ENCODE results near the gene ATP5IF1. TPM values are rescaled to one million over a fixed set of nuclear protein-coding genes. Genes with fewer than 3 reads are reported as not detected.
A peak's percentile ranks its signal among the peaks of the same experiment; 100 is the strongest.

ATP5IF1 gene
- total RNA-seq: 100 to 1,000 TPM; 131 to 503 (median 344) TPM

- DNase-seq: peak; percentile 97
- peak within 1 kb of the TSS; percentile 75 to 97 (median 86) for H3K4me3 ChIP-seq
- H3K9me3 ChIP-seq: no peaks in the 10 kb centered on the region
- no peaks in the 10 kb centered on the region for H3K27me3 ChIP-seq
- H3K27ac ChIP-seq: peak within 1 kb of the TSS; percentile 91 to 98 (median 95)
- peaks cover 18 to 44% (median 33%) of the 10 kb centered on the region in 4 donors for H3K4me1 ChIP-seq
- intact Hi-C loops (cut with DNase I; ENCODE audit: low total_unique reads) (no loop called here), in situ Hi-C loops (cut with MboI; ENCODE audit: low pct_ligation_motif_present in 1 of 4, low pct_unique_long_range_greater_than_20kb in 1 of 4, low sequenced_read_pairs in 3 of 4) (loop anchor here in 1 of 4 donors (25.0 kb wide), 1 partner anchor 276 kb away; the partner anchor contains the start of gene RCC1)
- WGBS, 2 donors (ENCODE audit: low coverage in 1 of 2): 0 to 1% methylated on average over 1 to 54 of the region's 60 CpGs
- TF ChIP-seq EP300 (IDR thresholded peaks at IDR 0.05; ENCODE audit: low read depth): no peak
- no peak for TF ChIP-seq CTCF (IDR thresholded peaks at IDR 0.05)
- peak; percentile 98 to 99 (median 98) for TF ChIP-seq POLR2AphosphoS5 (IDR thresholded peaks at IDR 0.05)
- peak; percentile 95 for TF ChIP-seq POLR2A (IDR thresholded peaks at IDR 0.05)
- no peaks in the 10 kb centered on the region for H3K36me3 ChIP-seq
Measured at GRCh38 chr1:28235755-28236655, at the start of gene ATP5IF1. ATP5IF1 (plus strand) TSS chr1:28236124; CDS start chr1:28236184, 60 bp downstream.

GRCh38 chr1:28190337-28190979, 45.5 kb upstream of the ATP5IF1 start:
- no peak for DNase-seq
- H3K4me1 ChIP-seq: no peaks in the 10 kb centered on the region
- H3K4me3 ChIP-seq: no peak overlapping the region
- TF ChIP-seq POLR2AphosphoS5 (IDR thresholded peaks at IDR 0.05) (no peak), POLR2A (IDR thresholded peaks at IDR 0.05) (no peak), CTCF (IDR thresholded peaks at IDR 0.05) (no peak), EP300 (IDR thresholded peaks at IDR 0.05; ENCODE audit: low read depth) (no peak)
- H3K27ac ChIP-seq: no peak overlapping the region
- no peaks in the 10 kb centered on the region for H3K36me3 ChIP-seq
- intact Hi-C loops (cut with DNase I; ENCODE audit: low total_unique reads): no loop called here
- WGBS, 2 donors (ENCODE audit: low coverage in 1 of 2): 52 to 62% methylated on average over 2 to 3 of the region's 3 CpGs
- no peaks in the 10 kb centered on the region for H3K9me3 ChIP-seq
- in situ Hi-C loops (cut with MboI; ENCODE audit: low pct_ligation_motif_present in 1 of 4, low pct_unique_long_range_greater_than_20kb in 1 of 4, low sequenced_read_pairs in 3 of 4): loop anchor here in 1 of 4 donors (10.0 kb wide), 1 partner anchor 96 kb away; no protein-coding TSS in a partner anchor
- no peaks in the 10 kb centered on the region for H3K27me3 ChIP-seq

- H3K4me1 ChIP-seq: no peaks in the 10 kb centered on the region
- H3K36me3 ChIP-seq: no peaks in the 10 kb centered on the region
- no peaks in the 10 kb centered on the region for H3K9me3 ChIP-seq
- no peak for DNase-seq
- WGBS, 2 donors (ENCODE audit: low coverage in 1 of 2): 80 to 82% methylated on average over 5 to 12 of the region's 12 CpGs
- no peaks in the 10 kb centered on the region for H3K27me3 ChIP-seq
- no peak overlapping the region for H3K4me3 ChIP-seq
- intact Hi-C loops (cut with DNase I; ENCODE audit: low total_unique reads) (no loop called here), in situ Hi-C loops (cut with MboI; ENCODE audit: low pct_ligation_motif_present in 1 of 4, low pct_unique_long_range_greater_than_20kb in 1 of 4, low sequenced_read_pairs in 3 of 4) (loop anchor here in 1 of 4 donors (10.0 kb wide), 1 partner anchor 96 kb away; no protein-coding TSS in a partner anchor)
- H3K27ac ChIP-seq: no peak overlapping the region
- TF ChIP-seq EP300 (IDR thresholded peaks at IDR 0.05; ENCODE audit: low read depth) (no peak), CTCF (IDR thresholded peaks at IDR 0.05) (no peak), POLR2A (IDR thresholded peaks at IDR 0.05) (no peak), POLR2AphosphoS5 (IDR thresholded peaks at IDR 0.05) (no peak)
Measured at GRCh38 chr1:28190996-28191645, 44.8 kb upstream of the ATP5IF1 start.

Measured in transverse colon (tissue), 4 donors.